Endothelial cell of umbilical vein (primary cell): ENCODE results near the gene DOCK8. TPM values are rescaled to one million over a fixed set of nuclear protein-coding genes. Genes with fewer than 3 reads are reported as not detected.

Experiments used
- BruUV-seq: library from RNA; stranded (reverse); fragments of 400-500 nt; replicated peaks from 2 replicates; lab custom pipeline; 2021; lab: Mats Ljungman, UMichigan
- CTCF ChIA-PET: fragments of 300-600, 350-600 bp; sonication (Branson Sonifier 250); formaldehyde crosslinking; loops from one replicate; lab custom pipeline; 2021; ENCODE audit warnings: antibody characterized with exemption, inconsistent platforms; lab: Charles Lee
- POLR2A ChIA-PET: fragments of 300-600, 350-600 bp; sonication (Branson Sonifier 250); formaldehyde crosslinking; loops from one replicate; lab custom pipeline; 2021; ENCODE audit warnings: antibody characterized with exemption, inconsistent platforms; lab: Charles Lee
- DNase-seq: peaks from one replicate; pipeline ENCODE4 v3.0.0-alpha.2; 2011; ENCODE audit warnings: low read depth, low spot score
- FAIRE-seq: peaks from 2 replicates; lab custom pipeline; 2011; peaks lifted over from hg19 to GRCh38; lab: Jason Lieb, UNC
- H2AFZ ChIP-seq: 2 replicates; pipeline ENCODE4 v1.6.0; 2012; ENCODE audit warnings: low read depth, low read length, control low read depth, inconsistent platforms
- H3K27ac ChIP-seq: 2 replicates; pipeline ENCODE4 v1.5.1; 2011; ENCODE audit warnings: low read depth, mild to moderate bottlenecking, control low read depth, low read length, moderate library complexity; ENCODE audit not compliant: insufficient read depth
- H3K27me3 ChIP-seq, 2 experiments: 2 replicates each; pipeline versions ENCODE4 v1.6.0 to v1.6.1; 2011; ENCODE audit warnings: low read length in 2 of 2, mixed read lengths in 1 of 2; ENCODE audit not compliant: control insufficient read depth in 2 of 2, insufficient read depth in 2 of 2
- H3K36me3 ChIP-seq, 2 experiments: 2 replicates in 1 of 2; 3 replicates in 1 of 2; pipeline ENCODE4 v1.5.1; 2011; ENCODE audit warnings: low read length in 2 of 2, mild to moderate bottlenecking in 1 of 2, moderate library complexity in 1 of 2; ENCODE audit not compliant: control insufficient read depth in 2 of 2, insufficient read depth in 2 of 2; ENCODE audit errors: extremely low read depth in 1 of 2
- H3K4me1 ChIP-seq: 3 replicates; pipeline ENCODE4 v1.5.1; 2011; ENCODE audit warnings: mild to moderate bottlenecking, low read length; ENCODE audit not compliant: control insufficient read depth, insufficient read depth; ENCODE audit errors: extremely low read depth
- H3K4me2 ChIP-seq: 2 replicates; pipeline ENCODE4 v1.6.1; 2011; ENCODE audit warnings: low read length, control low read depth, mixed read lengths; ENCODE audit not compliant: insufficient read depth
- H3K4me3 ChIP-seq, 3 experiments: fragments of 200-600 bp in 1 of 3; sonication (generic), shearing (Covaris generic) in 1 of 3; replicated peaks in 1 of 3; 2 replicates each; pipeline ENCODE4 v1.5.1; 2011 to 2016; ENCODE audit warnings: control low read depth in 3 of 3, low read length in 3 of 3, mild to moderate bottlenecking in 2 of 3, inconsistent platforms in 1 of 3, low read depth in 1 of 3, moderate library complexity in 1 of 3; ENCODE audit not compliant: insufficient read depth in 1 of 3
- H3K79me2 ChIP-seq: 2 replicates; pipeline ENCODE4 v1.6.0; 2012; ENCODE audit warnings: low read length, inconsistent platforms; ENCODE audit not compliant: control insufficient read depth, insufficient read depth
- H3K9ac ChIP-seq: replicated peaks from 2 replicates; pipeline ENCODE3; 2011; ENCODE audit warnings: low read length, control low read depth; ENCODE audit not compliant: insufficient read depth; ENCODE audit errors: extremely low read depth
- H3K9me1 ChIP-seq: replicated peaks from 3 replicates; pipeline ENCODE4 v1.6.0; 2011; ENCODE audit warnings: mild to moderate bottlenecking, low read length; ENCODE audit not compliant: control insufficient read depth, insufficient read depth; ENCODE audit errors: extremely low read depth
- H3K9me3 ChIP-seq: replicated peaks from 2 replicates; pipeline ENCODE4 v1.5.1; 2012; ENCODE audit warnings: low read length, inconsistent platforms; ENCODE audit not compliant: control insufficient read depth, insufficient read depth
- H4K20me1 ChIP-seq: replicated peaks from 2 replicates; pipeline ENCODE3; 2011; ENCODE audit warnings: mild to moderate bottlenecking, low read length; ENCODE audit not compliant: control insufficient read depth, insufficient read depth; ENCODE audit errors: extremely low read depth
- CTCF ChIP-seq, 2 donors: IDR thresholded peaks; 1 replicate in 1 of 2; 2 replicates in 1 of 2; pipeline ENCODE4 v1.5.1; 2011; ENCODE audit warnings: low read length in 2 of 2, mild to moderate bottlenecking in 2 of 2, moderate library complexity in 2 of 2, control low read depth in 1 of 2, inconsistent platforms in 1 of 2, low read depth in 1 of 2; ENCODE audit not compliant: insufficient read depth in 1 of 2; ENCODE audit errors: extremely low read depth in 1 of 2
- EZH2 ChIP-seq: IDR thresholded peaks from 2 replicates; pipeline ENCODE4 v1.6.1; 2012; ENCODE audit warnings: borderline replicate concordance, low read depth, mild to moderate bottlenecking, moderate library complexity, low read length, inconsistent platforms; ENCODE audit not compliant: severe bottlenecking
- FOS ChIP-seq: IDR thresholded peaks from 2 replicates; pipeline ENCODE4 v1.6.1; 2011; ENCODE audit warnings: mild to moderate bottlenecking, low read length, moderate library complexity, borderline replicate concordance; ENCODE audit not compliant: insufficient read depth
- GATA2 ChIP-seq: IDR thresholded peaks from 2 replicates; pipeline ENCODE4 v1.7.0; 2011; ENCODE audit warnings: low read depth, mild to moderate bottlenecking, moderate library complexity, mixed read lengths, low read length; ENCODE audit not compliant: insufficient read length, insufficient read depth
- JUN ChIP-seq: IDR thresholded peaks from 2 replicates; pipeline ENCODE4 v1.6.1; 2011; ENCODE audit warnings: borderline replicate concordance, low read depth; ENCODE audit not compliant: insufficient read length, insufficient read depth
- MAX ChIP-seq: IDR thresholded peaks from 2 replicates; pipeline ENCODE4 v1.6.1; 2011; ENCODE audit not compliant: insufficient read depth, insufficient read length
- MYC ChIP-seq: IDR thresholded peaks from one replicate; pipeline ENCODE4 v1.6.1; 2011; ENCODE audit warnings: mild to moderate bottlenecking, low read depth, low read length
- POLR2A ChIP-seq: IDR thresholded peaks from 2 replicates; pipeline ENCODE4 v1.6.1; 2012; ENCODE audit warnings: low read depth, mild to moderate bottlenecking, control low read depth, low read length
- POLR2AphosphoS5 ChIP-seq: IDR thresholded peaks from 2 replicates; pipeline ENCODE4 v1.6.1; 2012; ENCODE audit warnings: low read depth, mild to moderate bottlenecking, control low read depth, low read length, moderate library complexity; ENCODE audit not compliant: insufficient read depth
- dilution Hi-C: fragments of 300-500 bp; cut with MboI; formaldehyde crosslinking; loops from one replicate; pipeline ENCODE4 v1.15.0; 2019; ENCODE audit warnings: low sequenced_read_pairs; ENCODE audit not compliant: extremely low pct_ligation_motif_present
- intact Hi-C: fragments of 100-400 bp; cut with micrococcal nuclease; formaldehyde crosslinking; loops from one replicate; pipeline ENCODE4 v1.10.0; 2022
- polyA plus RNA-seq, 4 experiments: library from polyadenylated mRNA; depleted of rRNA in 3 of 4; stranded (reverse) in 3 of 4; unstranded in 1 of 4; fragments of >200 nt; gene quantifications; 2 replicates each; pipeline versions ENCODE4 v1.2.1 to v1.2.3, GENCODE V29; 2011 to 2012; ENCODE audit warnings: missing spikeins in 1 of 4
- total RNA-seq: library from RNA; stranded (reverse); gene quantifications from 2 replicates; pipeline ENCODE4 v1.2.3, GENCODE V29; 2021

DOCK8 gene
- total and polyA plus RNA-seq, 2 donors (not counting 3 experiments of a cell fraction or from before 2014, with no cell fraction given), result 0.54 to 1.3 TPM

GRCh38 chr9:362561-363273 lies 148.1 kb downstream of the DOCK8 start:
- dilution Hi-C loops (no loop called here), intact Hi-C loops (no loop called here)
- Histone ChIP-seq H3K9me1 (no peaks in the 10 kb centered on the region), H3K4me3 (no peak overlapping the region), H3K4me1 (no peaks in the 10 kb centered on the region), H2AFZ (no peak overlapping the region), H3K27me3 (no peaks in the 10 kb centered on the region), H3K9me3 (no peaks in the 10 kb centered on the region), H3K4me2 (no peak overlapping the region), H4K20me1 (no peaks in the 10 kb centered on the region), H3K36me3 (no peaks in the 10 kb centered on the region), H3K79me2 (no peaks in the 10 kb centered on the region), H3K27ac (no peak overlapping the region), H3K9ac (no peak overlapping the region)
- ChIA-PET POLR2A (no interaction called here), CTCF (interaction anchor here (1.2 kb wide), 1 partner anchor 13 kb away, joined by 3 read pairs; no protein-coding TSS in a partner anchor)
- FAIRE-seq (no peak), DNase-seq (no peak)
- BruUV-seq, result no TSS peak
- TF ChIP-seq MAX (no peak), POLR2A (no peak), EZH2 (no peak), POLR2AphosphoS5 (no peak), MYC (no peak), FOS (no peak), JUN (no peak), CTCF (IDR thresholded peaks at IDR 0.05; ENCODE audit: extremely low read depth in 1 of 2, insufficient read depth in 1 of 2, low read depth in 1 of 2, low read length in 2 of 2) (no peak), GATA2 (no peak)
